Right cardiac atrium (tissue), 5 donors: ENCODE results near the gene ZNF576. TPM values are rescaled to one million over a fixed set of nuclear protein-coding genes. Genes with fewer than 3 reads are reported as not detected.
A peak's percentile ranks its signal among the peaks of the same experiment; 100 is the strongest.

Experiments used
- ATAC-seq, 2 donors: fragments of 200-7000 bp; cut with Tn5 transposase; one replicate each; pipeline versions ENCODE4 v1.8.0 to v1.9.1; 2020; ENCODE audit warnings: moderate library complexity in 2 of 2, mild to moderate bottlenecking in 1 of 2
- DNase-seq, 3 donors: peaks; one replicate each; pipeline ENCODE4 v3.0.0-alpha.2; 2020
- H3K27ac ChIP-seq: one replicate; pipeline ENCODE4 v1.5.1; 2013; ENCODE audit warnings: mild to moderate bottlenecking, low read length, control low read depth, moderate library complexity
- H3K27me3 ChIP-seq: one replicate; pipeline ENCODE4 v1.6.1; 2013; ENCODE audit not compliant: control insufficient read depth, insufficient read depth
- H3K4me1 ChIP-seq: one replicate; pipeline ENCODE4 v1.6.1; 2013; ENCODE audit warnings: low read length; ENCODE audit not compliant: control insufficient read depth, insufficient read depth
- H3K4me3 ChIP-seq: one replicate; pipeline ENCODE4 v1.5.1; 2013; ENCODE audit warnings: low read length, control low read depth
- H3K9me3 ChIP-seq: one replicate; pipeline ENCODE4 v1.6.1; 2013; ENCODE audit warnings: low read length; ENCODE audit not compliant: control insufficient read depth
- WGBS: extraction: QIAGEN DNeasy Blood & Tissue Kit; methylation state at CpG from one replicate; pipeline ENCODE4 v1.1.7; 2013; 5-methylcytosine and 5-hydroxymethylcytosine counted together
- intact Hi-C, 4 donors: fragments of 100-400 bp; cut with DNase I; formaldehyde crosslinking; loops; one replicate each; pipeline versions ENCODE4 v1.11.0 to v1.14.0; 2022 to 2023
- polyA plus RNA-seq: library from polyadenylated mRNA; stranded (reverse); fragments of 200-250 nt; gene quantifications from one replicate; pipeline ENCODE4 v1.2.3, GENCODE V29; 2013
- total RNA-seq, 4 donors: library from RNA; stranded (reverse); fragmentation: NEBNext Ultra II Directional; extraction: Animal tissue kit (Norgen Biotek cat#: 25700); gene quantifications; one replicate each; pipeline ENCODE4 v1.2.1, GENCODE V29; 2021
- donor health status: healthy with polysubstance abuse.
- donor health status: DM: no; HTN: yes; CAD: no.
- donor health status: DM: no; HTN: no; CAD: no.
- donor health status: DM: no; HTN: yes; CAD: no; lungs with severe emphysema.
- donor health status: DM: yes; HTN: yes; CAD: no.

Gene ZNF576
- total and polyA plus RNA-seq, 5 donors = 11.5 to 15.4 (median 12.4) TPM

- intact Hi-C loops = no loop called here
- Histone ChIP-seq H3K9me3 (no peaks in the 10 kb centered on the region), H3K27me3 (no peaks in the 10 kb centered on the region), H3K27ac (no peak overlapping the region), H3K4me1 (peaks cover 4% of the 10 kb centered on the region), H3K4me3 (no peak overlapping the region)
- 94% methylated on average over 63 of the region's 63 CpGs for WGBS
- DNase-seq (peak in 1 of 3 donors; percentile 53), ATAC-seq (no peak)
These were observed 4.3 kb upstream of the ZNF576 start for GRCh38 chr19:43591904-43592772.

DNA sequence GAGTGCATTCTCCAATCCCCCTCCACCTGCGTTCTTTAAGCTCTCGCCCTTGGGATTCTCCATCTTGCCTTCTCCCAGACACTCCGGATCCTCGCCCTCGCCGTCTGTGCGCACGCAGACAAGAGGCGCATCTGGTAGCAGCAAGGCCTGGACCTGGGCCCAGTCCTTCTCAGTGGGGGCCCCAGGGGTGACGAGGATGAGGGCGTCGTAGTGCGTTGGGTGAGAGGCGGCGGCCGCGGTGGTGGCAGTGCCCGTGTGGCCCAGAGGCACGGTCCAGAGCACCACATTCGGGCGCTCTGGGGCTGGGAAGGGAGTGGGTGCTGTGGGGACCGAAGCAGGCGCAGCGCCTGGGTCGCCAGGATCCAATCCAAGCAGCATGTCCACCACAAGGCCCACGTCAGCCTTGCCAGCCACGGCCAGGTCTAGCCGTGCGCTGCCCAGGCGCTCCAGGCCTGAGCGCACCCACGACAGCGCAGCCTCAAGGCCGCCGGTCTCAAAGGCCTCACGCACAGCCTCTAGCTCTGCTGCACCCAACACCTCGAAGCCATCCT lies 3.5 kb upstream of the ZNF576 start:
- DNase-seq (peak in 1 of 3 donors; percentile 57), ATAC-seq (no peak)
- intact Hi-C loops = no loop called here
- H3K9me3 ChIP-seq = no peaks in the 10 kb centered on the region
- no peak overlapping the region for H3K27ac ChIP-seq
- WGBS = 94% methylated on average over 37 of the region's 37 CpGs
- H3K27me3 ChIP-seq = no peaks in the 10 kb centered on the region
- H3K4me1 ChIP-seq = peaks cover 6% of the 10 kb centered on the region
- no peak overlapping the region for H3K4me3 ChIP-seq

DNA sequence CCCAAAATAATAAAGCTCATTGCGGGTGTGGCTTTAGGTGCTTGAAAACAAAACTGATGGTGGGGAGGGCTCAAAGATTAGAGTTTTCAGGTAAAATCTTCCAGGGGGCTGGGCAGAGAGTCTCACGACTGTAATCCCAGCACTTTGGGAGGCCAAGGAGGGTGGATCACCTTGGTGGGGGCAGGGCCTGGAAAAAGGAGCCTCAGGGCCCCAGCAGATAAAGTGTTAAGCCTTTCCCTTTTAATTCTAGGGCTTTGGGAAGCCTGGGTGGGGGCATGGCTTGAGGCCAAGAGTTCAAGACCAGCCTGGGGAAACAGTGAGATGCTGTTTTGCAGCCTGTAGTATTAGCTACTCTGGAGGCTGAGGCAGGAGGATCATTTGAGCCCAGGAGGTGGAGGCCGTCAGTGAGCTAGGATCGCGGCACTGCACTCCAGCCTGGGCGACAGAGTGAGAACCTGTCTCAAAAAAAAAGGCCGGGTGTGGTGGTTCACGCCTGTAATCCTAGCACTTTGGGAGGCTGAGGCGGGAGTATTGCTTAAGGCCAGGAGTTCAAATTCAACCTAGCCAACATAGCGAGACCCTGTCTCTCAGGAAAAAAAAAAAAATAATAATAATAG lies 2.2 kb upstream of the ZNF576 start:
- Histone ChIP-seq H3K4me3 (peak overlapping the region; percentile 75), H3K27ac (no peak overlapping the region), H3K4me1 (peaks cover 6% of the 10 kb centered on the region), H3K27me3 (no peaks in the 10 kb centered on the region), H3K9me3 (no peaks in the 10 kb centered on the region)
- intact Hi-C loops = no loop called here
- WGBS = 89% methylated on average over 10 of the region's 10 CpGs
- ATAC-seq (no peak), DNase-seq (no peak)

DNA sequence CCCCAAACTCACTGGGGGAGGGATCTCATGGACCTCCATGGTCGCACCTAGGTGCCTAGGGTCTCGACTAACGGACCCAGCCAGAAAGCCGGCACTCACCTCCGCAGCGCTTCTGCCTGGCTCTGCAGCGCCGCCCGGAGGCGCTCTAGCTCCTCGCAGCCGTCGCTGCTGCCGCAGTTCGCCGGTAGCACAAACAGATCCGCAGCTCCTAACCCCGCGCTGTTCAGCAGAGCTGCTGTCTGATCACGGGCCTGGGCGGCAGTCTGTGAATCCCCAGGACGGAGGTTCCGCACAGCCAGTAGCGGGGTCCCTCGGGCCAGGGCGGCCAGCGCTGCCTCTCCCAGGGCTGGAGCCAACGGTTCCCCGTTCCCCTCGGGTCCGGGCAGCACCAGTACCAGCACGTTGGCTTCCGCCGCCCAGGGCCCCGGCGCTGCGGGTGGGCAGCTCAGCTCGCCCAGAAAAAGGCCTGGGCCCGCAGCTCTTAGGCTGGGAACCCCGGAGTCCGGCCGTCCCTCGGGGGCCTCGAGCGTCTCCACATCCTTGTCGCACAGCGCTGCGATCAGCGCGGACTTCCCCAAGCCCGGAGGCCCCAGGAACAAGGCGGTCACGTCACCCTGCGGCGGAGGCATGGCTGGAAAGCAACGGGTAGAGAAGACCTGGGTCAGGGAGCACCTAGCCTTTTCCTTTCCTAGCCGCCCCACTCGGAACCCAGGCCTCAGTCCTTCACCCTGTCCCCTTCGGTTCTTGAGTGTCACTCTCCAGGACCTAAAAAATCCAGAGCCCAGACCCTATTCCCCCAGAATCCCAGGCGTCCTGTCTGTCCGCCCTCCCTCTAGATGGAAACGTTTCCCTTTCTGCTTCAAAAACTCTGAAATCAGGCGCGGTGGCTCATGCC lies 1.4 kb upstream of the ZNF576 start:
- DNase-seq (peak; percentile 51 to 79 (median 77)), ATAC-seq (peak; percentile 2 to 15)
- no peaks in the 10 kb centered on the region for H3K27me3 ChIP-seq
- 2% methylated on average over 64 of the region's 64 CpGs for WGBS
- peaks cover 6% of the 10 kb centered on the region for H3K4me1 ChIP-seq
- H3K4me3 ChIP-seq = peak overlapping the region; percentile 75
- H3K27ac ChIP-seq = peak overlapping the region; percentile 83
- intact Hi-C loops = no loop called here
- H3K9me3 ChIP-seq = no peaks in the 10 kb centered on the region

- Histone ChIP-seq H3K4me3 (peak overlapping the region; percentile 75), H3K4me1 (peaks cover 6% of the 10 kb centered on the region), H3K9me3 (no peaks in the 10 kb centered on the region), H3K27me3 (no peaks in the 10 kb centered on the region), H3K27ac (peak overlapping the region; percentile 83)
- peak in 1 of 2 donors; percentile 37 for ATAC-seq
- WGBS = 2% methylated on average over 18 of the region's 18 CpGs
- DNase-seq = no peak
- intact Hi-C loops = no loop called here
These were observed 793 bp upstream of the ZNF576 start for GRCh38 chr19:43595605-43595998.

GRCh38 chr19:43596842-43597461 lies 557 bp downstream of the ZNF576 start:
- ATAC-seq = no peak
- no peaks in the 10 kb centered on the region for H3K9me3 ChIP-seq
- peaks cover 6% of the 10 kb centered on the region for H3K4me1 ChIP-seq
- intact Hi-C loops = loop anchor here in 1 of 4 donors (2.0 kb wide), 1 partner anchor 22 kb away; the partner anchor contains the start of genes PINLYP and XRCC1
- H3K27me3 ChIP-seq = no peaks in the 10 kb centered on the region
- peak overlapping the region; percentile 82 for H3K4me3 ChIP-seq
- peak in 2 of 3 donors; percentile 48 to 62 for DNase-seq
- 23% methylated on average over 7 of the region's 7 CpGs for WGBS
- H3K27ac ChIP-seq = peak overlapping the region; percentile 100

DNA sequence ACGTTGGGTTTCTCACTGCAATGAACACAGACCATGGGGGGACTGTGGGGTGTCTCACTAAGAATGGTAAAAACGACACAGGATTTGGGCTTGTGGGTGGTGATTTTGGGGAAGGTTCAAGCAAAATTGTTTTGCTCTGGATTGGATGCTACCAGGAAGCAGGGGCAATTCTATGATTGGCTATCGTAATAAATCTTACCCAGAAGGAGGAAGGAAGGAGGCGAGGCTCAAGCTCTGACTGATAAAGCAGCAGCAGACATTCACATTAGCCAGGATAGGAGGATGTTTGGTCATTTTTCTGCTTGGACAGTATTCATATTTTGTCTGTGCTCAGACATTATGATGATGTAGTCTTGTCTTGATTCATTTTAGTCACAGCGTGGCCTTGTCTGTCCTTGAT lies 1.5 kb downstream of the ZNF576 start:
- DNase-seq (no peak), ATAC-seq (no peak)
- WGBS = 44% methylated on average over 5 of the region's 5 CpGs
- Histone ChIP-seq H3K27ac (no peak overlapping the region), H3K27me3 (no peaks in the 10 kb centered on the region), H3K9me3 (no peaks in the 10 kb centered on the region), H3K4me3 (no peak overlapping the region), H3K4me1 (peaks cover 6% of the 10 kb centered on the region)
- intact Hi-C loops = loop anchor here in 1 of 4 donors (2.0 kb wide), 1 partner anchor 23 kb away; the partner anchor contains the start of genes PINLYP and XRCC1

DNA sequence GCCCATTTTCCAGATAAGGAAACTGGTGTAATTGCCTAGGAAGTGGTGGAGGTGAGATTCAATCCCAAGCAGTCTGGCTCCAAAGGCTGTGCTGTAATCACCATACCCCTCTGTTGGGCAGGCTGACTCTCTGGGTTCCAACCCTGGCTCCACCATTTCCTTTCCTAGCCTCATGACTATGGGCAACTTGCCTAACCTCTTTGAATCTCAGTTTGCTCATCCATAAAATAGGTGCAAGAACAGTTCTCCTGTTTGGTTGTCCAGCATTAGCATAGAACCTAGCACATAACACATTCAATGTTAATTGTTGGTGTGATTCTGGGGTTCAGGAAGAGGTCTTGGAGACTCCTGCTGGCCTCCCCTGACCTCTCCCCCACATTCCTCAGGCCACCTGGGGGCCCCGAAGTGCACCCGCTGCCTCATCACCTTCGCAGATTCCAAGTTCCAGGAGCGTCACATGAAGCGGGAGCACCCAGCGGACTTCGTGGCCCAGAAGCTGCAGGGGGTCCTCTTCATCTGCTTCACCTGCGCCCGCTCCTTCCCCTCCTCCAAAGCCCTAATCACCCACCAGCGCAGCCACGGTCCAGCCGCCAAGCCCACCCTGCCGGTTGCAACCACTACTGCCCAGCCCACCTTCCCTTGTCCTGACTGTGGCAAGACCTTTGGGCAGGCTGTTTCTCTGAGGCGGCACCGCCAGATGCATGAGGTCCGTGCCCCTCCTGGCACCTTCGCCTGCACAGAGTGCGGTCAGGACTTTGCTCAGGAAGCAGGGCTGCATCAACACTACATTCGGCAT lies 2.2 kb downstream of the ZNF576 start:
- no peaks in the 10 kb centered on the region for H3K9me3 ChIP-seq
- intact Hi-C loops = no loop called here
- ATAC-seq (no peak), DNase-seq (peak in 1 of 3 donors; percentile 53)
- no peaks in the 10 kb centered on the region for H3K27me3 ChIP-seq
- WGBS = 91% methylated on average over 19 of the region's 19 CpGs
- H3K4me1 ChIP-seq = peaks cover 6% of the 10 kb centered on the region
- H3K27ac ChIP-seq = no peak overlapping the region
- no peak overlapping the region for H3K4me3 ChIP-seq

- intact Hi-C loops = no loop called here
- no peak overlapping the region for H3K4me3 ChIP-seq
- no peak for DNase-seq
- H3K27me3 ChIP-seq = no peaks in the 10 kb centered on the region
- no peak overlapping the region for H3K27ac ChIP-seq
- H3K9me3 ChIP-seq = no peaks in the 10 kb centered on the region
- H3K4me1 ChIP-seq = peaks cover 6% of the 10 kb centered on the region
- no peak for ATAC-seq
- 88% methylated on average over 4 of the region's 4 CpGs for WGBS
These were observed 3.4 kb downstream of the ZNF576 start for GRCh38 chr19:43599635-43600295.
